Uterus (tissue), 2 donors: ENCODE data around the gene RALGPS1.

Experiments
- POLR2A ChIP-seq, 2 donors: fragments of 450-650 bp; IDR thresholded peaks; one replicate each; pipeline ENCODE4 v1.6.1; 2016; ENCODE audit warnings: antibody characterized with exemption in 2 of 2, mild to moderate bottlenecking in 1 of 2, moderate library complexity in 1 of 2
- TF ChIP-seq, protein P1 (sequence below), 4 experiments: fragments of 200-600 bp in 2 of 4; fragments of 450-650 bp in 2 of 4; sonication (generic) in 2 of 4; IDR thresholded peaks; one replicate each; pipeline ENCODE4 v1.5.1; 2016 to 2019; ENCODE audit warnings: antibody characterized with exemption in 4 of 4, mild to moderate bottlenecking in 2 of 4, moderate library complexity in 1 of 4

DNA sequence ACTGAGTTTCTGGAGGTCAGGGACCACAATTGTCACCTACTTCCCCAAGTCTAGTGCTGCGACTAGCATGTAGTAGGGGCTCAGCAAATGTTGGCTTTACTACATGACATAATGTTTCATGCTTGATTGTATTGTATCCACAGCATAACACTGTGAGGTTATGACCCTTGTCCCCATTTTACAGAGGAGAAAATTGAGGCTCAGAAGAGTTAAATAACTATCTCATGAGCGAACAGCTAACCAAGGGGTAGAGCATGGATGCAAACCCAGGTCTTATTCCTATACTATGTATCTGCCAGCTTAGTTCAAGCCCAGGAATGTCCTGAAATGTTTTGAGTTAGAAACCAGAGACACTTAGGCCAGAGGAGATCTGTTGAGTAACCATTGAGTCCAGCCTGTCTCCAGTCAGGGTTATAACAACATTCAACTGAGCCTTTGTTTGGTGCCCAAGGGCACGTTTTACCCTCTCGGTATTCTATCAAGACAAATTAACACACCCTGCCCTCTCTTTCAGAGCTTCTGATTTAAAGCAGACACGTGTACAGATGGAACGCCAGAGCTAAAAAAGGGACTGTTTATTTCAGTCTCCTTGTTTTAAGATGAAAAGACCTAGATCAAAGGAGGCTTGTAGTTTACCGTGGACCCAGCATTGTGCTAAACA lies 191.4 kb downstream of the RALGPS1 start:
- TF ChIP-seq POLR2A (IDR thresholded peaks at IDR 0.05) = no peak
- TF ChIP-seq, protein P1, sequence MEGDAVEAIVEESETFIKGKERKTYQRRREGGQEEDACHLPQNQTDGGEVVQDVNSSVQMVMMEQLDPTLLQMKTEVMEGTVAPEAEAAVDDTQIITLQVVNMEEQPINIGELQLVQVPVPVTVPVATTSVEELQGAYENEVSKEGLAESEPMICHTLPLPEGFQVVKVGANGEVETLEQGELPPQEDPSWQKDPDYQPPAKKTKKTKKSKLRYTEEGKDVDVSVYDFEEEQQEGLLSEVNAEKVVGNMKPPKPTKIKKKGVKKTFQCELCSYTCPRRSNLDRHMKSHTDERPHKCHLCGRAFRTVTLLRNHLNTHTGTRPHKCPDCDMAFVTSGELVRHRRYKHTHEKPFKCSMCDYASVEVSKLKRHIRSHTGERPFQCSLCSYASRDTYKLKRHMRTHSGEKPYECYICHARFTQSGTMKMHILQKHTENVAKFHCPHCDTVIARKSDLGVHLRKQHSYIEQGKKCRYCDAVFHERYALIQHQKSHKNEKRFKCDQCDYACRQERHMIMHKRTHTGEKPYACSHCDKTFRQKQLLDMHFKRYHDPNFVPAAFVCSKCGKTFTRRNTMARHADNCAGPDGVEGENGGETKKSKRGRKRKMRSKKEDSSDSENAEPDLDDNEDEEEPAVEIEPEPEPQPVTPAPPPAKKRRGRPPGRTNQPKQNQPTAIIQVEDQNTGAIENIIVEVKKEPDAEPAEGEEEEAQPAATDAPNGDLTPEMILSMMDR (IDR thresholded peaks at IDR 0.05) = no peak
